Hepatic stellate cell (primary cell): ENCODE results near the gene TAF3.
A peak's percentile ranks its signal among the peaks of the same experiment; 100 is the strongest.
"Not testable (repeated sequence)": the region's sequence is repeated elsewhere in the genome, so short reads cannot be mapped to it uniquely, and the experiment has no call there.

Experiments used
- DNase-seq: peaks from one replicate; pipeline ENCODE4 v3.0.0; 2011; ENCODE audit warnings: low spot score

Gene TAF3

GRCh38 chr10:7811000-7811399, 7.3 kb upstream of the TAF3 start:
- DNase-seq: no peak

- DNase-seq: not testable (repeated sequence)
Measured at GRCh38 chr10:7811743-7812142, 6.6 kb upstream of the TAF3 start.

- no peak for DNase-seq
Measured at GRCh38 chr10:7813481-7813880, 4.8 kb upstream of the TAF3 start.

DNA sequence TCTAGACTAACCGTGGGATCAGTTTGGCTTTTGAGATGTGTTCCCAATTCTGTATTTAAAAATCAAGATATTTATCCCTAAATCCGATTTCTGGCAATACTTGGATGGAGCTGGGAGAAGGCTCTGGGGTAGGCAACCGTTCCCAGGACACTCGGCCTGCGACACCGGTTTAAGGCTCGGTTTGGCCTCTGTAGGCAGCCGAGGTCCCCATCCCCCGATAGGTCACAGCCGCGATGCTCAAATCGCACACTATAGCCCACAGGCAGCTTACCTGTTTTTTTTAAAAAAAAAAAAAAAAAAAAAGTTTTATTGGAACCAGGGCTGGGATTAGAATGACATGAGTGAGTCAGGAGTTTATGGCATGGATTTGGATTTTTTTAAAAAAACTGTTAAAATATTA, 729 bp upstream of the TAF3 start:
- no peak for DNase-seq

- no peak for DNase-seq
Measured at GRCh38 chr10:7817984-7818294, 366 bp upstream of the TAF3 start.

GRCh38 chr10:7819121-7819460, 786 bp downstream of the TAF3 start:
- DNase-seq: peak; percentile 49

DNA sequence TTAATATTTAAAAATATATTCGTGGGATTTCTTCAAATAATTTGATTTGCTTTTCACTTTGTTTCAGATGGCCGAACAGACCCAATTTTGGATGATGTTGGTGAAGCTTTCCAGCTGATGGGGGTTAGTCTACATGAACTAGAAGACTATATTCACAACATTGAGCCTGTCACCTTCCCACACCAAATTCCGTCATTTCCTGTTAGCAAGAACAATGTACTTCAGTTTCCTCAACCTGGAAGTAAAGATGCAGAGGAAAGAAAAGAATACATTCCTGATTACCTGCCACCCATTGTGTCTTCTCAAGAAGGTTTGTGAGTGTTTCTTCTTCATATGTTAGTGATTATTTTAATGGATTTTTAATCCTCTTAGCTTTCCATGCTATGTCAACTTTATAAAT, 5.9 kb downstream of the TAF3 start:
- DNase-seq: no peak

GRCh38 chr10:7826971-7827370, 8.7 kb downstream of the TAF3 start:
- peak; percentile 13 for DNase-seq

DNA sequence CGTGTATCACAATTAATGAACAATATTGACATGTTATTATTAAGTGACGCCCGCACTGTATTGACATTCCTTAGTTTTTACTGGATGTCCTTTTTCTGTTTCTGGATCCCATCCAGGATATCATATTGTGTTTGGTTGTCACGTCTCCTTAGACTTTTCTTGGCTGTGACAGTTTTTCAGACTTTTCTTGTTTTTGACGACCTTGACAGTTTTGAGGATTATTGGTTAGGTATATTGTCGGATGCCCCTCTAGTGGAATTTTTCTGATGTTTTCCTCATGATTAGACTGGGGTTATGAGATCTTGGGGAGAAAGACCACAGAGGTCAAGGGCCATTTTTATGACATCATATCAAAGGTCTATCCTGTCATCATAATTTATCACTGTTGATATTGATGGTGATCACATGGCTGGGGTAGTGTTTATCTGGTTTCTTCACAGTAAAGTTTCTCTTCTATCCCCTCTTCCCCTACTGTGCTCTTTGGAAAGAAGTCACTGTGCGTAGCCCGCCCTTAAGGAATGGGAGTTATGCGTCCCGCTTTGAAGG, 11.1 kb downstream of the TAF3 start:
- DNase-seq: no peak

DNA sequence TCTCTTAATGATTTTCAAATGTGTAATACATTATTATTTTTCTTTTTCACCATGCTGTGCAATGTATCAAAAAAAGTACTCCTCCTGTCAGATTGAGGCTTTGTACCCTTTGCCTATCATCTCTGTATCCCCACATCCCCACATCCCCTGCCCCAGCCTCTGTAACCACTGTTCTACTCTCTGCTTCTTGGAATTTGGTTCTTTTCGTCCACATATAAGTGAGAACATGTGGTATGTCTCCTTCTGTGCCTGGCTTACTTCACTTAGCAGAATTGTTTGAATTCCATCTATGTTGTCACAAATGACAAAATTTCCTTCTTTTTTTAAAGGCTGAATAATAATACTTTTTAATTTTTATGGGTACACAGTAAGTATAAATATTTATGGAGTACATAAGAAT, 13.8 kb downstream of the TAF3 start:
- DNase-seq: no peak

GRCh38 chr10:7833210-7833609, 14.9 kb downstream of the TAF3 start:
- DNase-seq: no peak

- no peak for DNase-seq
Measured at GRCh38 chr10:7834262-7834661, 16.0 kb downstream of the TAF3 start.

DNA sequence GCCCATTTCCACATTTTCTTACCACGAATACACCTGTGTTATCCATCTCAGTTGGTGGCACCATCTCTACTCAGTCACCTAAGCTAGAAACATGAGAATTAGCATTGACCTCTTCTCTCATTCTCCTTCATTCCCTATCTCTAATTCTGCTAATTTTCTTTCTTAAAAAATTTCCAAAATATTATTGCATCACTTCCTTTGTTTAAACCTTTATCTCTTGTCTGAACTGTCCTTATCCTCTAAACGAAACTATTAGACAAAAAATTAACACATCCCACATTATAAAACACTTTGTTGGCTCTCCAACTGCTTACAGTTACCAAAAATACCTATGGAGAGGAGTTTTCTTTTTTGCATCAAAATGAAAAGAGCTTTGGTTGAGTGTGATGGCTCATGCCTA, 18.3 kb downstream of the TAF3 start:
- no peak for DNase-seq

DNA sequence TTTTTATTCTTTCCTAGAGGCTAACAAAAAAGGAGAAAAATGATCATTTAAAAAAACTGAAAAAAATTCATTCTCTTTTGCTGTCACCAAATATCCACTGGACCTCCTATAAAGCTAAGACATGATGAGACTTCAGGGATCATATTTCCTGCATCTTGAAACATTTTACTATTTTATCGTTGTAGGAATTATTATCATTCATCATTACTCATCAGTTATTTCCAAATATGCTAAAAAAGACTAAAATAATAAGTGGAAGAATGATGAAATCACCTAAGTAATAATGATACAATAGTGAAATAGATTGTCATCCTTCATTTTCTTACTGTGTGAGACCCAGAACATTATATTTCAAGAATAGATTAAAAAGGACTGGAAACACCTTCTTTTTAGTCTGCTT, 28.3 kb downstream of the TAF3 start:
- DNase-seq: no peak

- DNase-seq: no peak
Measured at GRCh38 chr10:7853226-7853842, 35.0 kb downstream of the TAF3 start.

DNA sequence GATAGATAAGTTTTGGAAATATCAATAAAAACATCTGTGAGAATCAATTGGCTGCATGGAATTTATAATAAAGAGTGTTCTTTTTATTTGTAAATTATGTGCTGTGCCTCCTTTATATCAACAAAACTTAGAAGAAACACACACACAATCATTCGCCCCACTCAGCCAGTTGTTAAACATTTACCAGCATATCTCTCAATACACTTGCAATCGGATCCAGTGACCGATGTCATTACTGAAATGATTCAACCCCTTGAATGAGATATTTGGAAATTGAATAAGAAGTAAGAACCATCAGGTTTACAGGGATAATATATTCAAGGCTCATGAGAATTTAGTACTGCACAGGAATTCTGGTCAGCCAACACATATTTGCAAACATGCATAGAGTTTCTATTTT, 35.6 kb downstream of the TAF3 start:
- no peak for DNase-seq

GRCh38 chr10:7855205-7855604, 36.9 kb downstream of the TAF3 start:
- no peak for DNase-seq

DNA sequence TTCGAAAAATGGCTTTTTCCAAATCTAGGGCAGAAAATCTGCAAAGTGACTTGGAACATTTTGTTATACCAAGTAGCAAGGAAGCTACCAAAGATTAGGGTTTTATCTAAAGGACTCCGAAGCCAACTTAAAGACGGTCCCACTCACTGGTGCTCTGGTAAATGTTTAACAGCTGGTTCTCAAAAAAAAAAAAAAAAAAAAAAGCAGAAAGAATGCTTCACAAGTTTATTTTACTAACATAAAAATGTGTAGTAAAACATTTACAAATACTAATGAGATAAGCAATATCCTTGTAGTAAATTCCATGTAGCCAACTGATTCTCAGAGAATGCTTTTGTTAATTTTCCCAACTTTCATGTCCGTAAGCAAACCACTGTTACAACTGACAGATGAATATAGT, 38.4 kb downstream of the TAF3 start:
- DNase-seq: no peak

DNA sequence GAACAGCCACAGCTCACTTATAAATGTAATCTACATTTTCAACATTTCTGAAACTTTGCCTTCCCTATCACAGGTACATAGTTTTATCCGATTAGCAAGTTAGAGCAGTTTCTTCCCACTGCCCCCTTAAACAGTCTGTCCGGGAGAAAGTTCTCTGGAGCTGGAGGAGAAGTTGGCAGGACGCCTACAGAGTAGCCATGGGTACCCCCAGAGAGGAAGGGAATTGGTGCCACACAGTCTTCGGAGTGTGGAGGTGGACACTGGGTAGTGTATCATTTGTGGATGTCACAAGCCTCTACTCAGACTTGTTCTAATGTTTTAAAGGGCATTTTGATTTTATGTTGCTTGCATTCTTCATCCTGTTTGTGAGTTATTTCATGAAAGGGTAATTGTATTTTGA, 39.0 kb downstream of the TAF3 start:
- DNase-seq: no peak

DNA sequence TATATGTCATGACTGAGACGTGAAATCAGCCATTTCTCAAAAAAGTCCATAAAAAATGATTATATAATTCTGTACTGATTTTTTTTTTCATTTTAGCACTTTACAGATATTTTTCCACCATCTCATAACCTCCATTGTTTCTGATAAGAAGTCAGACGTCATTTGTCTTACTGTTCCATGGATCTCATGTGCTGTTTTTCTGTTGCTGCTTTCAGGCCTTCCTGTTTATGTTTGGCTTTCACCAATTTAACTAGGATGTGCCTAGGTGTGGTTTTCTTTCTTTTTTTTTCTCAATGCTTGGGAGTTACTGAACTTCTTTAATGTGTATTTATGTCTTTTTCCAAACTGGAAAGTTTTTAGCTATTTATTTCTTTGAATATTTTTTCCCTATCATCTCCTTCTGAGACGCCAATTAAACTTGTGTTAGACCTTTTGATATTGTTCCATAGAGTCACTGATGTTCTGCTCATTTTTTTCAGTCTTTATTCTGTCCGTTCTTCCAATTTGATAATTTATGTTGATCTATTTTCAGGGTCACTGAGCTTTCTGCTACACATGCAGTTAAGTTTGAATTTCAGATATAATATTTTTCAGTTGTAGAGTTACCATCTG, 43.3 kb downstream of the TAF3 start:
- no peak for DNase-seq

DNA sequence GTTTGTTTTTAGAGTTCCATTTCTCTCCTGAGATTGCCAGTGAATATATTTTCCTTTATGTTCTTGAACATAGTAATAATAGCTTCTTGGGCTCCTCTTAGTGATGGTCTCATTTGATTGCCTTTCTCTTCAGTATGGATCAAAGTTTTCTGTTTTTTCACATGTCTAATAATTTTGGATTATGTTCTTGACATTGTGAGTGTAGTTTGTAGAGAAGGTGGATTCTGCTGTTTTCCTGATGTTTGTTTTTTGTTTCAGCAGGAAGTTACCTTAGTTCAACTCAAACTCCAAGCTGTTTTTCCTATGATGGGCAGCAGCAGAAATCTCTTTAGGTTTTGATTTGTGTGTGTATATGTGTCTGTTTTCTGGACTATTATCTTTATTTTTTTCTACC, 43.8 kb downstream of the TAF3 start:
- DNase-seq: no peak

DNA sequence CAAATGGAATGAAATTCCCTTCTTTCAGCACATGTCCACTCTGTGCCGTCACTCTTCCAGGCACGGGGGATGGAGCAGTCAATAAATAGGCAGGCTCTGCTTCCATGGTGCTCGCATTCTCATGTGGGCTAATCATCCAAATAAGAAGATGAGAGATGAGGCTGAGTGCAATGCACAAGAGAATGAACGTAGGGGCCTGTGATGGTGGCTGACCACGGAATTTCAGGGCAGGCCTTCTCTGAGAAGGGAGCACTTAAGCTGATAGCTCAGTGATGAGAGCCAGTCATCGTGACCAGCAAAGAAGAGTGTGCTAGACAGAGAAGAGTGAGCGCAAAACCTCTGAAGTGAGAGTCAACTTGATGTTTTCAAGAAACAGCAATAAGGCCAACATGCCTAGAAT, 47.9 kb downstream of the TAF3 start:
- no peak for DNase-seq

DNA sequence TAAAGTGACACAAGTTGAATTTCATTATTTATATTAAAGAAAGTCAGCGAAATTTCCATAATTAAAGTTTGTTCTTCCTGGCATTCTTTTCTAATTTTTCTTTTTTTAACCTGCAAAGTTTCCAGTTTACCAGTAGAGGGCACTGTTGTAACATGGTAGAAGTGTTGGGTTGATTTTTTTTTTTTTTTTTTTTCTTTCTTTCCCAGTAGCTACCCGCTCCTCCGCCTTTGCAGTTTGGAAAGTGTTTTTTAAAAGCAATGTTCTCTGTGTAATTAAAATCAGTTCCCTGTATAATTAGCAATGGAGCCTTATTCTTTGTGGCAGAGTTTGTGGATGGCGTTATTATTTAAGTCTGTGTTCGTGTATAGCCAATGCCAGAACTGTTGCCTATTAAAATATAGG, 53.7 kb downstream of the TAF3 start:
- peak; percentile 13 for DNase-seq

DNA sequence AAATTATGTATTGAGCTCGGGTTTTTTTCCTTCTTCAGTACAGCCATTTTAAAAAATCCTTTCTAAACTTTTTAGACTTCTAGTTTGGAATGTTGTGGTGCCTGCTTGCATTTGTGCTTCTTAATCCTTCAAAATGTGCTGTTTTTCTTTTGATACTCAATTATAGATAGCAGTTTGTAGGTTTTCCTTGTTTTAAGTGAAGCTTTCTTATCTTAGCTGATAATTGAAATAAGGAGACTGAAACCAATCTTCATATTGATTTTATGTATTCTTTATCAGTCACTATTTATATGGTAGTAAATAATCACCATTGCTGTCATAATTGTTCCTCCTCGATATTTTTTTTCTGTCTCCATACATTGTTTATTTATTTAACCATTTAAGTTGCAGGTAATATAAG, 56.6 kb downstream of the TAF3 start:
- no peak for DNase-seq
